HuH-7.5 (cell line): ENCODE measurements around the gene SIAH2.

Experiments used
- DNase-seq: peaks from one replicate; pipeline ENCODE4 v3.0.0; 2011; ENCODE audit warnings: low spot score

Gene SIAH2

DNA sequence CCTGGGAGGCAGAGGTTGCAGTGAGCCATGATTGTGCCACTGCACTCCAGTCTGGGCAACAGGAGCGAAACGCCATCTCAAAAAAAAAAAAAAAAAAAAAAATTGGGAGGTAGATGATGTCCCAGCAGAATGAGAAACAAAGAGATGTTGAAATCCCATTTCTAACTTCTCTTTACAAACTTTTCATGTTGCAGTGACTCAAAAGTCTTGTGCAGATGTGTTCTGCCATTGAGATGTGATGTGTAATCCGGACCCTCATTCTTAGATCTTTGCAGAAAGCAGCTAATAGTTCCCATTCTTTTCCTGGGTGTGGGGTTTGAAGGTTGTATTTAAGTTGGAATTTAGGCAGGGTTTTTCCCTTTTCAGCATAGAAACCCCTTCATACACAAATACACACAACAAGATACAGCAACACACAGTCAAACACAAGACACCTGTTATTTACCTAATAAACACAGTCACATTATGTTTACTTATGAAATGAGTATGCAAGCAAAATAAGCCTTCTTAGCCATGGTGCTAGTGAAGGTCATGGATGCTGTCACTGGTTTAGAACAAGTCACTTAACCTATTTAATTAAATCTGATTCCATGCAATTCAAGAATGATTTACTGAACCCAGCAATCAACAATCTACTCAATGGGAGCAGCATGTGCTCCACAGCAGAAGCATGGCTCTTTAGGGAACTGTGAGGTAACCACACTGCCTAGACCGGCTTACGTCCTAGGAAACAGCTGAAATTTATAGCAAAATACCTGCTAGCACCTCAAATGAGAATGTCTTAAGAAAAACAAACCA, 14.9 kb downstream of the SIAH2 start:
- no peak for DNase-seq

DNA sequence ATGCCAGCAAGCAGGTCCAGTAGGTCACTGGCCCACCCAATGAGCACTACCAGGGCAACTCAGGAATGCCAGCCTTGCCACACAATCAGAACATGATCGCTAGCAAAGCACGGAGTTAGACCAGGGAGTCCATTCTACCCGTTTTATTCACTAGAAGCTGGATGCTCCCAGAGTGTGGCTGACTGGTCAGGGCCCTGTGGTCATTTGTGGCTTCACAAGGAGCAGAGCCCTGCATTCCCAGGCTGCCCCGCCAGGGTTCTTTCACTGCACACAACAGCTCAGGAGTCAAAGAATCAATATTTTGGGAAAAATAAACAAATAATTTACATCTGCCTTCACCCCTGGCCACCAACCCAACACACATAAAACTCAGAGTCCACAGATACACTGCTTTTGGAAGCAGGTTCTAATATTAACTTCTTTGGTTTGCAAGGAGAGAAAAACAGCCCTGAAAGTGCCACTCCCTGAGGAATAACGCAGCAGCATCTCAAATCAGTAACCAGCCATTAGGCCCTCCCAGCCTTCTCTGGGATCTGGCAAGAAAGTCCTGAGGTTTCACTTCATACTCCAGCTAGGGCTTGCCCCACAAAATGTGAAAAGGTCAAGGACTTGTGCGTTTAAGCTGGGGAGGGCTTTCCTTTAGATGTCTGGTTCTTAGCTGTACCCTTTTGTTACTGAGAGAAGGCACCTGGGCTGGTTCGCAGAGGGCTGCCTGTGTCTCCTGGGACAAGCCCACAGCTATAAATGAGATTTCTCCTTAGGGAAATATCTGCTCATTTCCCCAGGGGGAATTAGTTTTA, 16.0 kb downstream of the SIAH2 start:
- no peak for DNase-seq

DNA sequence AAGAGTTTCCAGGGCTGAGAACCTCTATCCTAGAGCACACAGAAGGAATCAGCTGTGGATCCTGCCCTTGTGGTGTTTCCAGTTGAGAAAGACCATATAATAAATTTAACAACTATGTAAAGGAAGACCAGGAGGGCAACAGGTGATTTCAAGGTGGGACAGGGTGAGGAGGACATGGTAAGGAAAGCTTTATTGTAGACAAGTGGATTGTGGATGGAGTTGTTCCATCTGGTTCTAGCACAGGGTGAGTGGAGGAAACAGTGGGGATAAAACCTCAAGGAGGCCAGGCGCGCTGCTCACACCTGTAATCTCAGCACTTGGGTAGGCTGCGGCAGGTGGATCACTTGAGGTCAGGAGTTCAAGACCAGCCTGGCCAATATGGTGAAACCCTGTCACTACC, 17.1 kb downstream of the SIAH2 start:
- DNase-seq = no peak

DNA sequence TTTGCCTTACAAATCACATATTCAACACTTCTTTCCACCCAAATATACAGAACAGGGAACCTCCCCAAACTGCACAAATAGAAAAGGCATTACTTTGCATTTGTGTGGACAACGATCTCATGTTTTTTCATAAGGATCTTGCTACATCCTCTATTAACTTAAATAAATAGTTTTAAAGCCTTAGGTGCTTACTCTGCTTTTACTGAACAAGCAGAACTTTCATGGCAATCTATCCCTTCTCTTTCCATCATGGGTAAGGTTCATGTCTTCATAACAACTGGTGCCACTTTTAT, 18.1 kb downstream of the SIAH2 start:
- DNase-seq = no peak

DNA sequence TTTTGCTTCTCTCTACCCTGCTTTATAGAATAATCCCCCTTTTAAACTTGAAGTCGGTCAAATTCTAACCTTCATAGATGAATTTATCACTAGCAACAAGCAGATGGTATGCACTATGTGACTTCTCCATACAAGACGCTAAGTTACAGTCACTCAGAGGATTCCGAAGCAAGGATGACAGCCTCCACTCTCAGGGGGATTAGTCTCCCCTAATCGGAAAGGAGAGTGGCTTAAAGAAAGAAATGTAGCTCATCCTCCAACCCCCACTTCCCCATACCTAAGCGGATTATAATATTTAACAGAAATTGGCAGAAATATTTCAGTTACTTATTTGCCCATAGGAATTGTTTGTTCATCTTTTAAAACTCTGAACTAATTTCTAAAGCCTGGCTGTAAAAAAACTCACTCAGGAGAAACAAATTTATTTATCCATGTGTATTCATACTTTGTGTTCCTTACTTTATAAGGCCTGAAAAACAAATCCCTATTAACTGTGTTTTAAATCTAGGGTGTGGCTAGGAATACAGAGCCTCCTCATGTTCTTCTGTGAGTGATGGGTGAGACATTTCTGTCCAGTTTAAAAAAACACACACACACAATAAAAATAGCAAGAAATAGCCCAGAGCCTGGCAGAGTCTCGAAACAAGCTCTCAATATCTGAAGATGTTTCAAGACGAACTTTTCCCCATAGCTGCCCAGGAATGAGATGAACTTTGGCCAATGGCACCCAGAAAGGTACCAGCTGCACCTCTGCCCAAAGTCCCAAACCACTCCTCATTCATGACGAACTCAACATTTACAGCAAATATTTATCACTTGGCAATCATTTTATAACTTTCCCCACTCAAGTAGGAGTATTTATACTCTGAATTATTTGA, 18.7 kb downstream of the SIAH2 start:
- DNase-seq = no peak

DNA sequence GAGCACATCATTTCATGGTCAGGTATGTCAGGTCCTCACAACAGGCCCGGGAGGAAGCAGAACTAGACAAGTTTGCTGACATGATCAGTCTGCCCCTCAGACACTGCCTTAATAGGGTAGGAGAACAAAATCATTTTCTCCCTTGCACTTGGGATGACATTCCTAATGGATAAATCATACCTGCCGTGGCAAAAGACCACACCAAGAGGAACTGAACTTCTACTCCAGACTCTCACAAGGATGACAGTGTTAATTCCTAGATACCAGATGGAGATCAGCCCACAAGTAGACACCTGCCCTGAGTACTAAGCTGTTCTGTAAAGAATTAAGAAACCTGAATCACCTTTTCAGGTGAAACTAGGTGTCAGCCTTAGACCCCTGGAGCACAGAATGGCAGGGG, 19.5 kb downstream of the SIAH2 start:
- no peak for DNase-seq

DNA sequence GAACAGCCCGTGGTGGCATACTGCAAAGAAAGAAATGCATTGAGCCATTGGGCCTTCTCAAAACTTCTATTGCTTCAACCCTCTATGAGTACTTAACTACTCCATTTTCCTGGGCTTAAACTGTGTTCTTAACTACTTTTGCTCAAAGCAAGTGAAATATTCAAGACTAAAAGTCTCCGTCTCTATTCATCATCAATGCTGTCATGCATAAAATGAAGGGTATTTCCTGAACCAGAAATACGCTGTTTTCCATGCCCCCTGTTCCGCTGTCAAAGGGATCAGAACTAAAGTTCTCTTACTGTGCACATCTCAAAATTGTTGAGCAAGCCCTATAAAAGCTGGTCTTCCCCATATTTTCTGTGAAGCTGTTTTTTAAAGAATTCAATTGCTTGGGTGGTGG, 20.3 kb downstream of the SIAH2 start:
- no peak for DNase-seq

DNA sequence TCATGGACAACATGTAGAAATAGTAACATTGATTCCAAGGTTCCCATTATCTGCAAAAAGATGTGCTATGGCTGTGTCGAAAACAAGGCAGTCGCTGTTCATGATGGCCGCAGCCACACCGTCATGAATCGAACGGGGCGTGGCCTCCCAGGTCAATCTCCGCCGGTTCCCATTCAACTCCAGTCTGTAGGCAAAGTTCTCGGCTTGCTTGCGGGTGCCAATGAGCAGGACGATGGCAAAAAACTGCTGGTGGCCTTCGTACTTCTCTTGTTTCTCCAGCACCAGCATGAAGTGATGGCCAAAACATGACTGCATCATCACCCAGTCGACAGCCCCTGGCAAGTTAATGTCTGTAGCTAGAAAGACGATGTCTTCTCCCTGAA, 20.8 kb downstream of the SIAH2 start:
- DNase-seq = no peak

DNA sequence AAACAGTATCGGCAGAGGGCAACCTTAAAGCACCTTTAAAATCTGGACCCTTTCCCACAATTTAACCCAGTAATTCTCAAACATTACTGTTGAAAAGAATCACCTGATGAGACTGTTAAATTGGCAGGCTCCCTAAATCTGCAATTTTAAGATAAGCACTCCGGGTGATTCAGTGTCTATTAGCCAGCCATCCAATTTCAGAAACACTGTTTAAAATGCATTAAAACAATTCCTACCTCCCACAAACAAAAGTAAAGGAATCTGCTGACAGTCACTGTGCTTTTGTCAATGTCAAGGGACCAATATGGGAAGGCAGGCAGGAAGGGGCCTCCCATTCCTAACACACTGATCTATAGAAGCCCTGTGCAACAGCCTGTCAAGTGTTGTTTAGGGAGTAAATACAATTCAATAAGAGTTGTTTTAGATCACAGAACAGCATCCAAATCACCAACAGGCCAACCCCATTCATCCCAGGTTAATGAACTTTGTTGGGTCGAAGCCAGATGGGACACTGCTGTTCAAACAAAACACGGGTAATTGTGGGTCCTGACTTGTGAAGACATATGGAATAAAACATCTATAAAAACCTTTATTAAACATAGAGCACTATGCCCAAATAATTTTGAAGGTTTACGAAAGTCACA, 21.4 kb downstream of the SIAH2 start:
- no peak for DNase-seq

DNA sequence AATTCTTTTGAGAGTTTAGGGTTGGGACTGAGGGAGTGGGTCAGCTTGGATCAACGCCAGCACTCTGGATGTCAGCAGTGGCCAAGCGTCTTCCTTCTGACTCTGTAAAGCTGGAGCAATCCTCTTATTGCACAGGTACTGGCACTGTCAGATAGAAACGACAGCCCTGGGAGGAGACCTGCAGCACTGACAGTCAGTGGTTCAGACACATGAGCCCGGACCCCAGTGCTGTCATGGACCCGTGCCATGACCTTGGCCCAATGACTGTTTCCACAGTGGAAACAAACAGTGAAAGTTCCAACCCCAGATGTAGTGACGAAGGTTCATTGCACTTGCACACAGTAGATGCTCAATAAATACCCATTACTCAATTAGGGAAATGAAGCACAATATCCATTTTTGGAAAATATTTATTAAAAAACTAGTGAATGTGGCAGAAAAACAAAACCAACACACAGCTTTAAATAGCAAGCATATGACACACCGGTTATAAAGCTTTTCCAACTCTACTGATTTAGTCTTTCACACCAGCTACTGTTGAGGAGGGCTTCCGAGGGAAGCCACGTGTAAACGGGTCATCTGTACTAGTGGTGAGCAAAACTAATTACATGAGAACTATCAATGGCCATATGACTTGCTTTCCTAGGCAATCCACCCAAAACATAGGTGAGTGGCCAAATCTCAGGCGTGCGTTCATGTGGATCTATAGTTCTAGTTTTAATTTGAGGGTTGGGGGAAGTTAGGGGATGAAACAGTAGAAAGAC, 22.1 kb downstream of the SIAH2 start:
- DNase-seq = no peak

DNA sequence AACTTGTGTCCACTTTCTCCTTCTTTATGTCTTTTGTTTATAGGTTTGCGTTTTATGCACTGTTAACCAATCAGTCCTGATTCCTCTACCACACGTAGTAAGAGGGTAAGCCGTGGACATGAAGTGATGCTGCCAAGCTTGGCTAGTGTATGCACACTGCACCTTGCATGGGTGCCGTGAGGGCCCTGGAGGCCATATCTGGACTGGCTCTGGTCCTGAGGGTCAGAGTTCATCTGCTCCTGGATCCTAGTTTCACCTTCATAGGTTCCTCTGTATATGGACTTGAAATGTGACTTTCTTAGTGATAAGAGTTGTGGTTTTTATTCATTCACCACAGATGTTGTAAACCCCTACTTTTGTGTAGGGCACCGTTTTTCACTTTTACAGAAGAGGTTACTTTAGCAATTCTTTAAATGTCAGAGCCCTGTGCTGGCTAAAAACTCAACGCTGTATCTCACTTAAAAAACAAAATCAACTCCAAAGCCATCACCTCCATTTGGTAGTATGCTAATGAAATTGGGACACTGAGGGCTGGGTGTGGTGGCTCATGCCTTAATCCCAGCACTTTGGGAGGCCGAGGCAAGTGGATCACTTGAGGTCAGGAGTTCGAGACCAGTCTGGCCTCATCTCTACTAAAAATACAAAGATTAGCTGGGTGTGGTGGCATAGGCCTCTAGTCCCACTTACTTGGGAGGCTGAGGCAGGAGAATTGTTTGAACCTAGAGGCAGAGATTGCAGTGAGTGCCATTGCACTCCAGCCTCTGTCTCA, 22.9 kb downstream of the SIAH2 start:
- no peak for DNase-seq

DNA sequence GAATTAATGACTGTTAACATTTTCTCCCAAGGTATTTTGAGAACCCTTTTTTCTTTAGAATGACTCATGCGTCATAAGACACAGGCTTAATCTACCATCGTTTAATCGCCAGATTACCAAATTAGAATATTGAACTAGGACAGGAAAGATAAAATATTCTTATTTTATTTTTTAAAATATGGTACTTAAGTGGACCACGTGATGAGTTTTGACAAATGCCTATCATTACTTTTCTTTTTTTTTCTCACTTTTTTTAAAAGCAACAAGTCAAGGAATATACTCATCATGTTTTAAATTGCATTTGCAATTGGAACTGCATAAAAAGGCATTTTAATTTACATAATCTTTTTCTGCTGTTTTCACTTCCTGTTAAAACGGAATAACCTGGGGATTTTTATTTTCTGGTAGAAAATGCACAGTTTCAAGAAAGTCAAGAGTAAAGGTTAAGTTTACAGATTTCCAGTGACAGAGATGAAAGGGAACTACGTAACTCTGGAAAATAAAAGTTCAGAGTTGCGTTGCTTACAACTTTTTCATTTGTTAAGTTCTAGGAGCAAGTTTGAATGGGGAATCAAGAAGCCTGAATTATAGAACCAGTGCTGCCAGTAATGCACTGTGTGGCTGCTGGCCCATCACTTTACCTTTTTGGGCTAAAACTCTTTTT, 23.6 kb downstream of the SIAH2 start:
- no peak for DNase-seq

DNA sequence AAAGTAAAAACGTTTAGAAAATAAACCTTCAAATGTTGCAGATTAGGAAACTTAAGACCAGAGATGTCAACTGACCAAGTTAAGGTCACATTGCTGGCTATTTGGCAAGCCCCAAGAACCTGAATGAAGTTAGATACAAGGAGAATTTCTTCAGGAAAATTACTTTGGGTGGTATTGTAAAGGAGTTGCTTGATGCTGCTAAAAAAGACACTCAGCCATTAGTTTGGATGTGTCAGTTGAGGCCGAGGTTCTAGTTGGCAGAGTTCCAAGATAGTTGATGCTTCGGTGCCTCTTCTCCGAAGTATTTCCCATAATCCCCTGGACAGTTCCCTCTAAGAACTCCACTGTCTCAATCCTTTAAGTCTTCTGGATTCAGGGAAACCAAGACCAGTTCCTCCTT, 24.3 kb downstream of the SIAH2 start:
- no peak for DNase-seq

DNA sequence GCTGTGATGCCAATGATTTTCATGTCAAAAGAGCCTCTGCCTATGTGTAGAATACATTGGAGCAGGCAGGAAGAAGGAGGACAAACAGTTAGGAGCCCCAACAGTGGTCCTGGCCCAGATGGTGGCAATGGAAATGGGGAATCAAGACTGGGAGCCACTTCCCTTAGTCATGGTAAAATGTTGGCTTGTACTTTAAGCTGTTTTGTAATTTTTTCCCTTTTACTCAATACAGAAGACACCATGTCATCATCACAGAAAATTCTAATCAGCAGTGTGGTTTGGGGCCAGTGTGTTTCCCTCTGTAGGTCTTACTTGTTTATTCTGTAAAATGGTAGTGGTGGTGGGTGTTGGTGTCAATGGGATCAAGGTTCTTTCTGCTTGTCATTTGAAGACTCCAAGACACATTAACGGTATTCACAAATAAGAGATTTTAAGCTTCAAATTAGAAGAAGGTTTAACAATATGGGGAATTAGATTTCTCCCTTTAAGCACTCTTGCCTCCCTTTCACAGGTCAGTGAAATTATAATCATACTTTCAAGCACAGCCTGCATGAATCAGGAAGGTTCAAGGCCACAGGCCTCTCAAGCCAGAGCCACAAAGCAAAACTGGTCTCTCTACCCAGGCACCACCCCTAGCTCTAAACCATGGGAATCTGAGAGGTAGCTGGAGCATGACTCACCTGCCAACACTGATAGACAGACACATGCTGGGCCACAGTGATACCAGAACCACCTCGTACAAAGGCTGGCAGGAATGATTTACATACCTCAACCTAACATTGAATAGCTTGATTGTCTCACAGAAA, 24.9 kb downstream of the SIAH2 start:
- DNase-seq = no peak

DNA sequence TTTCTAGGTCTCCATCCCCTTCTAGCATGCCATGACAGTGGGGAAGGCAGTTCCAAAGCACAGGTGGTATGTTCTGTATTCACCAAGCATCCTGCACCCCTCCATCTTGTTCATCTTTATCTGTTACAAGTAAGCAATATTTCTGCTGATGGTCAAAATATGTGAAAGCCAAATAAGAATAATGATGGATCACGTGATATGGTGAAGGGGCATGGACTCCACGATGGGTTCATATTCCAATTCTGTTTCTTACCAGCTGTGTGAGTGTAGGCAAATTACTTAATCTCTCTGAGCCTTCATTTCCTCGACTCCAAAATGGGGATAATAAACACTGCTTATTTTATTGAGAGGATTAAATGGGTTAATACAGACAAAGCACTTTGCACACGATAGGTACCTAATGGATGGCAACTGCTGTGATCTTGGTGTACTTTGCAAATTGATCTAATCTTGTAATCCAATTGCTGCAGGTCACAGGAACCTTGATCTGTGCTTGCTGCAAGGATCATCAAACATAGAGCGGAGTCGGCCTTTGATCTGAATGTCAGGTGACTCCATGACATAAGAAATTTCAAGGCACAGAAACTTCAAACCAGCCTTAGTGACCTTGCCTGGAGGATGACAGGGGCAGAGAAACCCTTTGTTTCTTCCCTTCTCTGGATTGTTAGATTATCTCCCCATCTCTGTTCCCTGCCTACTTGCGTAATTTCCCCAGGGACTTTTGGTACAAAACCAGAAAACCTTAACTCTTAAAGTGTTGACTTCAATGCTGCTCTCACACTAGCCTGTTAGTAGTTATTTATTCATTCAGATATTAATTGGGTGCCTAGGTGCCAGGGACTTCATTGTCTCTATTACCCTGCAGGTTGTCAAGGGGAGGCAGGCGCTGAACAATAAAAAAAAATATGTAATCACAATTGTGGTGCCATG, 25.8 kb downstream of the SIAH2 start:
- no peak for DNase-seq

DNA sequence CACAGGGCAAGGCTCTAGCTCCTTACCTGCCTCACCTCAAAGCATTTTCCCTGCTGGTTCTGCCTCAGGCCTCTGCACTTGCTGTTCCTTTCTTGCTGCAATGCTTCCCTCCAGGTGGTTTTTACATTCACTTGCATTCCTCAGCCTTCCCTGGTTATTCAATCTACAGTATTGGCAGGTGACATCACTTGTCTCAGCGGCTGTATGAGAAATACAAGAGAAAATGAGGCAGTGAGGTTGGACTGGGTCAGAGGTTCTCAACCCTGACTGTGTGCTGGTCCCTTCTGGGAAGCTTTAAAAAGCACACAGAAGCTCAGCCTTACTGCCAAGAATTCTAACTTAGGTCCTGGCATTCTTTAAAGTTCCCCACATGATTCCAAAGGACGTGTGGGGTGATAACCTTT, 26.7 kb downstream of the SIAH2 start:
- DNase-seq = no peak

DNA sequence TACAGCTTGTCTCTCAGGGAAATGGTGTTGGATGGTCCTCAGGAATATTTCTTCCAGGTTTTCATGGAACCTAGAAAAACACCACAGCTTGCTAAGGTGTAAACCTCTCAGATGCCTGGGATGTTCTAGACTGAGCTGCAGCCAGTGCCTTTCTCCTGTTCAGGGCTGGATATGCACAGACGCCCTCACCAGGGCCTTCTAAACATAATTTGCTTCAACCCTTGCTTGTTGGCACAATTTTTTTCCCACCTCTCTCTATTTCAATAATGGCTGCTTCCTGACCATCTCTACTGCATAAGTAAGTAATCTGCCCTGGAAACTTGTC, 28.2 kb downstream of the SIAH2 start:
- no peak for DNase-seq
